ENCODE results near the gene KRAS.

DNA sequence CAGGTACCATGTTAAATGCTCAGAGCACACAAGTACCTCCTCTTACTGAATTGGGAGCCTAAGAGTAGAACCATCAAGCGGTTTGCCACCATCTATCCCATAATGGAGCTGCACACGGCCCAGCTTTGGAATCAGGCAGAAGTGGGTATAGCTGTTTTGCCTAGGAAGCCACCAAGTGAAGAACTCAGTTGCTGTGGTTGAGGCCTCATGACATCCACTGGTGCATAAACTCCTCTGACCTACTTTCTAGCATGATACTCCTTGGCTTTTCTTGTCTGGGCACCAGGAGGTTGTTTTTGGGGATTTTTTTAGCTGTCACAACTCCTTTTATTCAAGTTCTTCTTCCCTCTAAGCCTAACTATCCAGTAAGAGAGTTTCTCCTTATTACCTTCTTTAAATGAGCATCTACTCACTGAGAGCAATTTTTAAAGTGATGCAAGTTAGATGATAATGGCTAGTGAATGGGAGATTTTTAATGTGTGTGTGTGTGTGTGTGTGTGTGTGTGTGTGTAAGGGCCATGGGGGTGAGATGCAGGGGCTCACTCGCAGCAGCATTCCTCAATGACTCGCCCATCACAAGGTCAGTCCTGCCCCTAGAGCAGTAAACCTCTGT is 20.9 kb upstream of the KRAS start:
- TF ChIP-seq POLR2A (IDR thresholded peaks at IDR 0.05) (no peak), POLR2AphosphoS5 (IDR thresholded peaks at IDR 0.05; ENCODE audit: insufficient read depth in 1 of 2, low read depth in 1 of 2) (no peak)
